NOMO-1 treated with DMSO at 0.1 percent for 48 hours (cell line): Measurements from ENCODE around the gene COIL.
"Not testable (repeated sequence)": the region's sequence is repeated elsewhere in the genome, so short reads cannot be mapped to it uniquely, and the experiment has no call there.

ENCODE experiments used
- DNase-seq: peaks from one replicate; lab custom pipeline; 2025; ENCODE audit not compliant: unreplicated experiment; lab: John Stamatoyannopoulos, UW

The COIL gene

GRCh38 chr17:56978441-56979090, 17.7 kb upstream of the COIL start:
- peak; percentile 46 for DNase-seq

DNA sequence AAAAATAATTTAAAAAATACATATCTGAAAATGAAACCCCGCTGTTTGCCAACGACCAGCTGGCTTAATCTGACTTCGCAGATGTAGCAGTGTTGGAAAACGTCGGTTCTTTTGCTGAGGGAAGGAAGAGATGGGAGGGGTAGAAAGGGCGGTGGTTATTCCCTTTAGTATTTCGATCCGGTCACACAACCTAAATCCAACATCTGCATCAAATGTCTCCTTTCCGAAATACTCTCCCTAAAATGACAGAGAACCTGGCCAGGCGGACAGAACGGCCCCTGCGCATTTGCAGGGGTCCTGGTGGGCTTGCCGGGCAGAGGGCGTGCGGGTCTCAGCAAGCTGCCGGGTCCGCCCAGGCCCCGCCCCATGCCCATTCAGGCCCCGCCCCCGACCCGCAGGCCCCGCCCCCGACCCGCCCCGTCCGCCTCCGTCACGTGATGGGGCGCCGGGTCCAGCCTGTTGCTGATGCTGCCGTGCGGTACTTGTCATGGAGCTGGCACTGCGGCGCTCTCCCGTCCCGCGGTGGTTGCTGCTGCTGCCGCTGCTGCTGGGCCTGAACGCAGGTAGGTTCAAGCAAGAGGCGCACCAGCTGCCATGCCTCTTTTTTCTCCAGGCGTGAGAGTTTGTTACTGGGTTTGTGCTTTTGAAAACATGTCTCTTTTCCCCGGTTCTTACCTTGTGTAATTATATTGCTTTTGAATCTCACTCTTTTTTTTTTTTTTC, 17.0 kb upstream of the COIL start, which contains the start of gene SCPEP1:
Gene SCPEP1 (plus strand): TSS at position 459 of the 723 bp plus-strand sequence. CDS start 29 bp downstream, at position 488.
- peak; percentile 78 for DNase-seq

- no peak for DNase-seq
Measured at GRCh38 chr17:56976941-56977608, 16.2 kb upstream of the COIL start.

DNA sequence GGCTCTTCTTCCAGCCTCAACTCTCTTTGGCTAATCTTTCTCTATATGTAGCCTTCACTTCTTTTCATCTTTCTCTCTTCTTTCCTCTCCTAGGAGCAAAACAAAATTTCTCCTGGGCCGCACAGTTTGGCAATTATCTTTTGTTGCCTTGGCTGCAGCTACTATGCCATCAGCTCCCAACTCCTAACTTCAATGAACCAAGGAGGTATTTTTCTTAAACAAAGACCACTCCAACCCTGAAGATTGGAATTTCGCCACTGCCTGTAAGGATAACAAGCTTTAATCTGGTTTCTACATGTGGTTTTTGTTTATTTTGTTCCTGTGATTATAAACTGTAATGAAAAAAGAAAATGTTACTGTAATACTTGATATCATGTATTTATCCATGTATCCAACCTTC, 14.8 kb upstream of the COIL start:
- DNase-seq, result no peak

GRCh38 chr17:56974055-56974454, 13.2 kb upstream of the COIL start:
- DNase-seq, result no peak

- DNase-seq, result no peak
Measured at GRCh38 chr17:56973520-56973919, 12.7 kb upstream of the COIL start.

- no peak for DNase-seq
Measured at GRCh38 chr17:56972111-56972730, 11.4 kb upstream of the COIL start.

DNA sequence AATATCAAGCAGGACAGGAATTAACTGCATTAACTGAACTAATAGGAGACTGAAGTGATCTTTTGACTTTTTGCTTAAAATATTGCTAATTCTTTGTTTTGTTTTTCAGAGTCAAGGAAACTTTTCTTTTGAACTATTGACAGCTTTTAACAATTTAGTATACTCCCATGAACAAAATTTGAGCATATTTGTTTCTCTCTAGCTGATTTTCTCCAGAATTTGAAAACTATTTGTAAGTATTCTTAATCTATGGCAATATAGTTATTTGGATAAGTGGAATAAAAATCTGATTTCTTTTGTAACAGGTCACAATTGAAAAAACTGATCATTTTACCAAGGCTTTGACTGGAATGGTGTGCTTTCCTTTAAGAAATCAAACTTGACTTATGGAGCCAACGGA, 10.1 kb upstream of the COIL start:
- no peak for DNase-seq

DNA sequence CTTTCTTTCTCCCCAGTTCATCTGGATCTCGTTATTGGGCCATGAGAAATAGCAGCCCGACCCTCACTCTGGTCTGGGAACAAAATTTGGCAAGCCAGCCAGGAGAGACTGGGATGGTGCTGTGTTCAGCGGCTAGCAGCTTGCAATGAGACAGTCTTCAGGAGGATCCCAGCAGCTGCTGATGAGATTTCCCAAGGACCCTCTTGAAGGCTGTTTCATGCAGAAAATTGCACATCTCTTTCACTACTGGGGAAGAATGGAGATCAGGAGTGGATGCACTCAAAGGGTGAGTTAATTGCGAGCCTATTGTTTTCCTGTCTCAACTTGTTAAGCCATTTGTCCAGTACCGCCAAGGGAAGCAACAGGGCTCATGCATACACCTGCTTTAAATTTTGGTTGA, 5.5 kb upstream of the COIL start:
- DNase-seq, result no peak

DNA sequence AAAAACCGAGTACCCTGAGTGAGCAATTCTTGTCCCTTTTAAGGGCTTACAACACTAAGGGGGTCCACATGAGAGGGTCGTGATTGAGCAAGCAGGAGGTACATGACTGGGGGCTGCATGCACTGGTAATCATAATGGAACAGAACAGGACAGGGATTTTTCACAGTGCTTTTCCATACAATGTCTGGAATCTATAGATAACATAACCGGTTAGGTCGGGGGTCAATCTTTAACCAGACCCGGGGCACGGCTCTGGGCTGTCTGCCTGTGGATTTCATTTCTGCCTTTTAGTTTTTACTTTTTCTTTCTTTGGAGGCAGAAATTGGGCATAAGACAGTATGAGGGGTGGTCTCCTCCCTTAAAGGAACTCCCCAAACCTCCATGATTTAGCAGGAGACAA, 4.8 kb upstream of the COIL start:
- not testable (repeated sequence) for DNase-seq

GRCh38 chr17:56965241-56965640, 4.4 kb upstream of the COIL start:
- DNase-seq, result not testable (repeated sequence)

GRCh38 chr17:56956992-56957391, 3.9 kb downstream of the COIL start:
- no peak for DNase-seq

DNA sequence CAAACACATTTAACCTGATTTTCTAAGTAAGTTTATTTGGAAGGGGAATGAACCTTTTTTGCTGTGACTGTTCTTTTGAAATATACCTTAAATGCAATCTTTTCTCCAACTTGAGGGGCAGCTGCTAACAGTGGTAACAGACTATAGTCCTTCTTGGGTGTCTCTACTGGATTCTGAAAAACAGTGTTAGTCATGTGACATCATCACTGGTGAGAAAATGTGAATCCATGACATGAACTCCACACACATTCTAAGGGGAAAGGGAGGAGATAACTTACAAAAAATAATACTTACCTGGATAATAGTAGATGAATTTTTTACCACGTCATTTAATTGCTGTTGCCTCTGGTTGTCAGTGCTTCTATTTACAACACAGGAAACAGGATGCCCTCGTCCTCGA, 11.3 kb downstream of the COIL start:
- no peak for DNase-seq

- DNase-seq, result no peak
Measured at GRCh38 chr17:56948491-56948890, 12.4 kb downstream of the COIL start.

DNA sequence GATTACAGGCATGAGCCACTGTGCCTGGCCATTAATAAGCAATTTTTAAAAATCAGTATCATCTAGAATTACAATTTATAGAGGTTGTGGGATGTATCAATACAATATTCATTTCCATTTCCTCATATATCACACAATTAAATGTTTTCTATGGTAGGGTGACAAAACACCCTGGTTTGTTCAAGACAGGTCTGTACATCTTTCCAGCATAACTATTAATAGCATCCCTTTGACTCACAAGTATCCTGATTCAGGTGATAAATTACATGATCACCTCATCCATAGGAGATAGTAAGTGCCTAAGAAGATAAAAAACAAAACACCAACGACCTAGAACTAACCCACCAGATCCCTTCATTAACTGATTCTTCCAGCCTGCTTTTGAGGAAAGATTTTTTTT, 13.1 kb downstream of the COIL start:
- no peak for DNase-seq

GRCh38 chr17:56945938-56946505, 14.8 kb downstream of the COIL start:
- no peak for DNase-seq

DNA sequence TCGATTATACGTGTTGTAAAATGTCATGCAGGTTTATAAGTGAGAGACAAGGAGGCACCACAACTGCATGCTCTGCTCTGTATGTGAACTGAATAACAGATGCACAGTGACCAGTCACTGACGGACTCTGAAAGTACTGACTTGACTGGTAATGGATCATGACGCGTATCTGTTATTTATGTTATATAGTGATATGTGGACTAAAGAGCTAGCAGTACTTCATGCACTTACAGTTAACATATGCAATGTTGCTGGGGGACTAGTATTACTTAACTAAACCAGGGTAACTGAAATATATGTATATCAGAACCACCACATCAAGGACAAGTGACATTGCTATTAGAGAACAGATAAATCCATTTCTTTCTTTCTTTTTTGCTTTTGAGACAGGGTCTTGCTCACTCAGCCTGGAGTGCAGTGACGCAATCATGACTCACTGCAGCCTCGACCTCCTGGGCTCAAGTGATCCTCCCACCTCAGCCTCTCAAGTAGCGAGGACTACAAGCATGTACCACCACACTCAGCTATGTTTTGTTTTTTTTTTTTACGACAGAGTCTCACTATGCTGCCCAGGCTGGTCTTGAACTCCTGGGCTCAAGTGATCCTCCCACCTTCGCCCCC, 17.2 kb downstream of the COIL start:
- DNase-seq, result no peak

DNA sequence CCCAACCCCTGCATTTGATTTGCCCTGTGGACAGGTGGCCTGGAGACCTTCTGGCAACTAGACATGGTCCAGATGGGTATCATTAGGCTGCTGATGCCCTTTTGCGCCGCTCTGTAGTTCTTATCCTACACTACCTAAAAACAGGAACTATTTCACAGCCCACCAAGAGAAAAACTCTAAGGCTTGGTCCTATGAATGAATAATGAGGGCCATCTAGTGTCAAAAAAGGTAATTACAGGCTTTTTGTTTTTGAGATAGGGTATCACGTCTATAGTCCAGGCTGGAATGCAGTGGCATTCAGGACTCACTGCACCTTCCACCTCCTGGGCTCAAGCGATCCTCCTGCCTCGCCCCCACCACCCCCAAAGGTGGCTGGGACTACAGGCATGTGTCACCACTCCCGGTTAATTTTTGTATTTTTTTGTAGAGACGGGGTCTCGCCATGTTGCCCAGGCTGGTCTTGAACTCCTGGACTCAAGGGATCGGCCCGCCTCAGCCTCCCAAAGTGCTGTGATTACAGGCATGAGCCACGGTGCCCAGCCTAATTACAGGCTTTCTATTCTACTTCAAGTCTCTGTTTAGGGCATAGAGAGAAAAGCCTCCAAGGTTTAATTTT, 20.9 kb downstream of the COIL start:
- DNase-seq, result peak; percentile 87

- DNase-seq, result not testable (repeated sequence)
Measured at GRCh38 chr17:56938206-56938605, 22.6 kb downstream of the COIL start.

GRCh38 chr17:56937687-56938086, 23.2 kb downstream of the COIL start:
- DNase-seq, result no peak
